Measurements from ENCODE around the gene VEGFB.
"Not testable (repeated sequence)": the region's sequence is repeated elsewhere in the genome, so short reads cannot be mapped to it uniquely, and the experiment has no call there.

The VEGFB gene

DNA sequence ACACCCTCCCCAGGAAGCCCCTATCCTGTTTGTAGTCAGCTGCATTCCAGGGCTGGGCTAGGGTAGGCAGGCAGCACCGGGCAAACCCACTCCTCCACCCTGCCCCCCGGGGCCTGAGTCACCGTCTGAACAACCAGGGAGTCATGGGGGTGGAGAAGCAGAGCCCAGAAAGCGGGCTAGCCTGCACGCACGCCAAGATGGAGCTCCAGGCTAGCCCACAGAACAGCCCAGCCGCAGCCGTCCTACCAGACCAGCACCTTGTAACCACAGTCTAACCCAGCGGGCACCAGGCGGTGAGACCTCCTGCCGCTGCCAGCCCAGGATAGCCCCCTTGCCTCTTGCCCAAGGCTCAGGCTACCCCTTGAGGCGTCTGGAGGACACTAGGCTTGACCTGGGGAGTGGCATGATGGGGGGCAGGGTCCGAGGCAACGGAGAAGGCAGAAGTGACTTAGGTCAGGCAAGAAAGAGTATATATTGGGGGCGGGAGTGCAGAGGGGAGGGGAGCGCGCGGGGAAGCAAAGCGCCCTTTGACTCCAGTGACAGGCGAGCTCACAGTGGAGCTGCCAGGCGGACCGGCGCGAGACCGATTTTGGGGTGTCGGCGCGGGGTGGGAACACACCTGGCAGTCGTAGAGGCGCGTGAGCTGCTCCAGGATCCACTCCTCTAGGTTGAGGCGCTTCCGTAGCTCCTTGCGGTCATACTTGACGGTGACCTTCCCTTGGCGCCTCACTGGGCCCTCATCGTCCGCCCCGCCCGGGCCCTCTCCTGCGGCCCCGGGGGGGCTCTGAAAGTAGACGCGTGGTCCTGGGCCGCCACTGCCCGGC is 11.6 kb downstream of the VEGFB start:
- in situ Hi-C loops (cut with MboI; ENCODE audit: low sequenced_read_pairs): no loop called here

DNA sequence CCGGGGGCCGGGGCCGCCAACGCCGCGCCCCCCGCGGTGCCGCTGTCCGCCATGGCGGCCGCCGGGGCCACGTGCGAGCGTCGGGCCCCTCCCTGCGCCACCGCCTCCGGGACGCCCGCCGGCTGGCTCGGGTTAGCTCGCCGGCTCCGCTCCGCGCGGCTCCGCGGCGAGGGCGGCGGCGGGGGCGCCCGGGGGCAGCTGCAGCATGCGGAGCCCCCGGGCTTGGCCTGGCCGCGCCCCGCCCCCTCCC is 12.2 kb downstream of the VEGFB start:
- in situ Hi-C loops (cut with MboI; ENCODE audit: low sequenced_read_pairs): not testable (repeated sequence)

DNA sequence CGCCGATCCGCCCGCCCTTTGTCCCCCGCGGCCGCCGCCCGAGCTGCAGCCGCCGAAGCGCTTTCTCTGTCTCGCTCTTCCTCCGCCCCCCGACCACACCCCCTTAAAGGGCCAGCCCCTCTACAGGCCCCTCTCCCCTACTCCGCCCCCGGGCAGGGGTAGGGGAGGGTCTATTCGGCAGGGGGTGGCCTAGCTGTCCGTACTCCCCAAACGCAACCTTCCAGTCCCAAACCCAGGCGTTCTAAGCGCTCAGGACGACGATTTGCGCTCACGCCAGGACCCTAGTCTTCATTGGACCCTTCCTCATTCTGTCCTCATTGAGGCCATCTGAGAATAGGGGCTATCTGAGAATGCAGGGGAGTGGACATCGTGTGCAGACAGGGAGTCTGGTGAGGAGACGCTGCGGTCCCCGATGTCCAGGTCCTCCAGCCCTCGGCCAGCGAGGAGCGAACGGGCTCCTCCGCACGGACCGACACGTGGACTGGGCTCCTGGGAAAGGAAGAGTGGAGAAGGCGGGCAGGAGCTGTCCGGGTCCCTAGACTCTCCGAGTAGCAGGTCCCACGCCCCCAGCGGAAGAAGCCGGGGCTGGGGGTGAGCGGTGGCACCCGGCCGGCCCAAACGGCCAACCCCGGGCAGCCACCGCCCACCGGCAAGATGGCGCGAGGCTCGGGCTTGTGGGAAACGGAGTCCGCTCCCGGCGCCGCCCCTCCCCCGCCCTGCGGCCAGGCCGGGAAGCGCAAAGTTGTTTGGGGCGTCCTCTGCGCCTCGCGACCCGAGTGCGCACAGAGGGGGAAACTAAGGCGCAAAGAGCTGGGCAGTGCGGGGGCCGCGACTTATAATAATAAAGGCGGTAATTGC is 12.7 kb downstream of the VEGFB start, which contains the start of gene PPP1R14B:
PPP1R14B (minus strand) TSS at position 73 of the 858 bp plus-strand sequence. CDS start 270 bp downstream, outside the sequence.
- in situ Hi-C loops (cut with MboI; ENCODE audit: low sequenced_read_pairs): no loop called here

DNA sequence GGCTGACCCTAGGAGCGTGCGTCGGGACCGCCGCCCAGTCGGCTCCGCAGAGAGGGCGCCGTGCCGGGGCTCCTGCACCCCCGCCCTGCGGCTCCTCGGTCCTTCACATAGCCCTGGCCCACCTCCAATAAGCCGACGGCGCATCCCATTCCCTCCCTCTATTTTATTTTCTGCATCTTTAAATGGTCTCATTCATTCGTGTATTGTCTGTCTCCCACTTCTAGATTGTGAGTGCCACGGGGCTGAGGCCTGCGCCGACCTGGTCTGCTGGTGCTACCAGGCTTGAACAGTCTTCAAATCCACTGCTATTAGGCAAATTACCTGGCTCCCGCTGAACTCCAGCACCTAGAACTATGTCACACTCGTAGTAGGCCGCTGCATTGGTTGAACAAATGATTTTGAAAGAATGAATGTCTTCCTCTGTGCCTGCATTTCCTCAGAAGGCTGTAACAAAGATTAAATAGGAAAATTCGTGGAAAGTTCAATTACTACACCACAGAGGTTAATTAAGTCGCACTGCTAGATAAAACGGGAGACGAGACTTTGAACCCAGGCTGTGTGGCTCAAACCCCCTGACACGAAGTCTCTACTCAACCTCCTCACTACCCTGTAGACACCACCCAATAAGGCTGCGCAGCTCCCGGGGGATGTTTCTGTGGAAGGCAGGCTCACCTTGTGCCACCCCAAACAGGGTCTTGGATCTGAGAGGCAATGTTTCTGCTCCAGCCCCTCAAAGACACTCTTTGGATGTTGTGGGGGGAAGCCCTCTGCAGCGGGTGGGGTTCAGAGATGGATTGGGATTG is 13.5 kb downstream of the VEGFB start:
- in situ Hi-C loops (cut with MboI; ENCODE audit: low sequenced_read_pairs): no loop called here

DNA sequence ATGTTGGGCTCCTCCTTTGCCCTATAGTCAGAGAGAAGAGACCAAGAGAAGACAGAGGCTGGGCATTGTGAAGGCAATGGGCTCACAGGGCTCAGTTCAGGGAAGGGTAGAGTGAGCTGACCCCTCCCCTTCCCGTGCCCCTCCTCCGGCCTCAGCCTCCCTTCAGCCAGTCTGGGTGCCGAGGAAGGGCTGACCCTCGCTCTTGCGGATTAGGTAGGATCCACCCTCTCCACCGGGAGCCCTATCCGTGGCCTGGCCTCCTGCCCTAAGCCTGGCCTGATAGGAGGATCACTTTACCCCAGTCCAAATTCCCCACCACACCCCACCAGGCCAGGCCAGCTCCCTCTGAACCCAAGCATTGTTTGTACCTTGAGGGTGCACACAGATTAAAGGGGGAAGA is 14.2 kb downstream of the VEGFB start:
- in situ Hi-C loops (cut with MboI; ENCODE audit: low sequenced_read_pairs): no loop called here

DNA sequence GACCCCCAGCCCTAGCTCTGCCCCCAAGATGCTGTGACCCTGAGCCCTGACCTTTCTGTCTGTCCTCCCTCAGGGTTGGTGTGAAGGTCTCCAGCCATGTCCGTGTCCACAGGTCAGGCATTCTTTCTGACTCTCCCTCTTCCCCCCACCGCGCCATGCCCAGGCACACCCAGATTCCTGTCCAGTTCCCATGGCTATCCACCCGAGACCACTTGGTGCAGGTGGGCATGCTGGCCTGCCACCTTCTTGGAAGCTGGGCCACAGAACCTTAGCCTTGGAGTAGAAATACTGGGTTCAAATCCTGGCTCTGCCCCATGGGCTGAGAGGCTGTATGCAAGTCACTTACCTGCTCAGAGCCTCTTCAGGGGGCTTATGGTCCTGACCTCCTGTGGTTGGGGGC is 14.7 kb downstream of the VEGFB start:
- in situ Hi-C loops (cut with MboI; ENCODE audit: low sequenced_read_pairs): no loop called here

DNA sequence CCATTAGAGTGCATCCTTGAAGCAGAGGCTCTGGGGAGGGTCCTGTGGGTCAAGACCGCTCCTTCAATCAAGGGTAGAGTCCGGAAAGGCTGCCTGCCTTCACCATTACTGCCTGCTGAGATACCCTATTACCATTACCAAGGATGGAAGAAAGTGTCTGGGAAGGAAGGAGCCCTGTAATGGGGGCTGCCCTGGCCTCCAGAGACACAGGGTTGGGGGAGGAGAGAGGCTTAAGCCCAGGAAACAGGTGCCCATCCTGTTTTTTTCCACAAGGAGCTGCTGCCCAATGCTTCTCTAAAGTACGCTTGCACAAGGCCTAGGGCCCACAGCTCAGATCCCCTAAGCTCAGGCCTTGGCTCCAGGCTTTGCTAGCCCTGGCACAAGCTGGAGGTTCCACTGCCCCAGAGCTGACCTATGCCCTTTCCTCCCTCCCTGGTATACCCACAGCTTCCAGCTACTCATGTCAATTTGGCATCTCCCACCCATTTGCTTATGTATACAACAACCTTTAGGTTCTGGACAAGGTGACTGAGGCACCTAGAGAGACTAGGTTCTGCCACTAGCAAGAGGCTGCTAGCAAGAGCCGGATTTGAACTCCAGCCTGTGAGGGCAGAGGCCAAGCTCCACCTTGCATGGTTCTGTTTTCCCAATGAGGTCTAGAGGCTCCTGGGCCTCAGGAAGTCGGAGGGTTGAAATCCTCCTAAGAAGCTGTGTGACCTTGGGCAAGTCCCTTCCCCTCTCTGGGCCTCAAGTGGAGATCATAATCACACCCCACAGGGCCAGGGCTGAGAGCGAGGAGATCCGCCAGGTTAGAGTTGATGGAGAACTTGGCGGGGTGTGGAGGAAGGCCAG is 15.4 kb downstream of the VEGFB start:
- in situ Hi-C loops (cut with MboI; ENCODE audit: low sequenced_read_pairs): no loop called here

DNA sequence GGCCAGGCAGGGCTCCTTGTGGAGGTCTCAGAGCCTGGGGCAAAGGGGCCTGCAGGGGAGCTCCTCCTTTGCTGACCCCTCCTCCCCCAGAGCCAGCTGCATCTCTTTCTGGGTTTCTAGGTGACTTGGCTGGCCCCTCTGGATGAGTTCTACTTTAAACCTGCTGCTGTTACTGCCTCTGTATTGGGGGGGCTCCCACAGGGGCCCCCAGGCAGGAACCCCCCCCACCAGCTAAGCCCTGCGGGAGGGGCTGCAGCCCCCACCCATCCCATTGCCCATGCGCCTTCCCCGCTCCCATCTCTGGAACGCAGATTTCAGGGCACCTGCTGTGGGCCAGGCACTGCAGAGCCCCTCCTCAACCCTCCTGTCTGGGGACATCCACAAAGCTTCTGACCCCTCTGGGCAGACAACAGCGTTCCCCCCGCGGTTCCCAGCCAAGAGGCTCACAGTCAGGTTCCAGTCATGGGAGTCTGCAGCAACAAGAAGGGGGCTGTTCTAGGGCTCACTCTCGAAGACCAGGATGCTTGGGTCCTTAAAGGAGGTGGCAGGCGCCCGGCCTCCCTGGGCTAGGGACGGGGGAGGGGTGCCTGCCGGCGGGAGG is 16.1 kb downstream of the VEGFB start:
- in situ Hi-C loops (cut with MboI; ENCODE audit: low sequenced_read_pairs): no loop called here

DNA sequence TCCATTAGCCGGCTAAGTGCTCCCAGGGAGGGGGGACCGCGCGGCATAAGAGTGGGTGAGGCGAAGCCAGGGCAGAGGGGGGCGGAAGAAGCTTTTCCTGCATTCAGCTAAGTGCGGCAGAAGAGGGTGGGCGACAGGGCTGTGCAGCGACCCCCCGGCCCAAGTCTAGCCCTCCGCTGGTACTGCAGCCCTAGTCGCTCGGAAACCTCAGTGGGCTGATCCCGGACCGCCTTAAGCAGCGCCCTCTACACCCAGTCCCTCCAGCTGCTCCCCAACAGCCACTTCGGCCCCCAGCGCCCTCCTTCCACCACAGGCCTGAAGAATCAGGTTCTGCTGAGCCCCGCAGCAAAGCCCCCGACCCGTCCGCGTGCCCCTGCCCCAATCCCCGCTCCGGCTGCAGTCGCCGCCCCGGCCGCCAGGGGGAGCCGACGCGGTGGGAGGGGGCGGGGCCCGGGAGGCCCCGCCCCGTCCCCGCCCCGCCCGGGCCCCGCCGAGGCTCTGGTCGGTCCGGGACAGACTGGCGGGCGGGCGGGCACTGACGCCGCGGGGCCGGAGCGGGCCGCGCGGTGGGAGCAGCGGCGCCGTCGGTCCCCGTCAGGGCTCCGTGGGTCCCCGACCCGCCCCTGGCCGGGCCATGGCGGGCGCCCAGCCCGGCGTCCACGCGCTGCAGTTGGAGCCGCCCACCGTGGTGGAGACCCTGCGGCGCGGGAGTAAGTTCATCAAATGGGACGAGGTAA is 16.8 kb downstream of the VEGFB start, which contains the start of gene PLCB3:
PLCB3 (plus strand) TSS at position 515 of the 737 bp plus-strand sequence; CDS start at position 635, 120 bp downstream.
- in situ Hi-C loops (cut with MboI; ENCODE audit: low sequenced_read_pairs): no loop called here

DNA sequence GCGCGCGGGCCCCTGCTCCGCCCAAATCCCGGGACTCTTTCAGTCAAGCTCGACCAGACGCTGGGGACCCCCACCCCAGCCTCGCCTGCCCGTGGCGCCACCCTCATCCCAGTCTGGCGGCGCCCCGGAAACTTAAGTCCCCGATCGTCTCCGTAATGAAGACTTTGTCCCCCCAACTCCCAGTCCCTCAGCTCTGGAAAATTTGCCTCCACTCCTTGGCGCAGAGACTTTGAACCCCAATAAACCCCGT is 17.3 kb downstream of the VEGFB start:
- in situ Hi-C loops (cut with MboI; ENCODE audit: low sequenced_read_pairs): no loop called here

DNA sequence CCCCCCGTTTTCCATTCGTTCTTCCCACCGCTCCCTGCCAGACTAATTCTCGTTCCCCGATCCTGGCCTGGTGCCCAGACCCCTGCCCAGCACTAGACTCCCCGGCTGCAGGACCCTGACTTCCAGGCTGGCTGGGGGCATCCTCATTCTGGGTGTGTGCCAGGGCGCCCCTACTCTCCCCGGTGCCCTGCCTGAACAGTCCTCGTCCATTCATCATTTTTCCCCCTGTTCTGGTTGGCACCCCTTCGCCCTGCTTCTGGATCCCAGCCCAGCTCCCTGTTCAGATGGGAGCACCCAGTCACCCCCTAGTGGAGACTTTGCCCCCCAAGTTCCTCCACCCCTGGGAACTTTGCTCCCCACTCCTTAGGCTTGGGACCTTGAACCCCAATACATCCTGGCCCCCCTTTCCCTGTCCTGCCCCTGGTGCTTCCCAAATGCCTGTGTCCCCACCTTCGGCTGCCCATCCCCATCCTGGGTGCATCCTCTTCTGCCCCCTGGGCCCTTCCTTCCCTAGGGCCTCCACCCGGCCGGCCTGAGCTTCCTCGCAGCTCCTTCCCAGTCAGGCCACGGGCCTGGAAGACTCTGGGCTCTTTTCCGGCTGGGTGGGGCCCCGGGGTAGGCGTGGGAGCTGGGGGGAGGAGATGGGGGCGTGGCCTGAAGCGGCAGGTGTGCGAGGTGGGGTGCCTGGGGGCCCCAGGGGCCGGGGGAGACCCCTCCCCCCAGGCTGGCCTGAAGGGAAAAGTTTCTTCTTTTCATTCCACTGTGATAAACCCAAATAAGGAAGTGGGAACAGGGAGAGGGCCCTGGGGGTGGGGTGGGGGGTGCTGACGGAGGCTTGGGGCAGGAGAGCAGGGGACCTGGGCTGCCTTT is 17.9 kb downstream of the VEGFB start:
- in situ Hi-C loops (cut with MboI; ENCODE audit: low sequenced_read_pairs): no loop called here

DNA sequence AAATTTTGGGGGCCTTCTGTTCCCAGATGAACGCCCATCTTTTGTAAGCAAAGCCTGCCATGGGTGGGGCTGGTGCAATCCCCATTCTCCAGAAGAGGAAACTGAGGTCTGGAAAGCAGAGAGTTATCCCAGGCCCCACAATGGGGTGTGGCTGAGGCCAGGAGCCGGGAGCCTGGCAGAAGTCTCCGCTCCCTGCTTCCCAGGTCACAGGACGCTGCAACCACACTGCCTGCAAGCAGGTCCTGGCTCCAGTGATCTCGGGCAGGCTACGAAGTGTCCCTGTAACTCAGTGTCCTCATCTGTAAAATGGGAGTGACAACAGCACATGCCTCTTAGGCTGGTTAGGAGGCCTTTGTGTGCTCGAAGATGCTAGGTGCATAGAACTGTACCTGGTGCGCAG is 18.7 kb downstream of the VEGFB start:
- in situ Hi-C loops (cut with MboI; ENCODE audit: low sequenced_read_pairs): no loop called here

DNA sequence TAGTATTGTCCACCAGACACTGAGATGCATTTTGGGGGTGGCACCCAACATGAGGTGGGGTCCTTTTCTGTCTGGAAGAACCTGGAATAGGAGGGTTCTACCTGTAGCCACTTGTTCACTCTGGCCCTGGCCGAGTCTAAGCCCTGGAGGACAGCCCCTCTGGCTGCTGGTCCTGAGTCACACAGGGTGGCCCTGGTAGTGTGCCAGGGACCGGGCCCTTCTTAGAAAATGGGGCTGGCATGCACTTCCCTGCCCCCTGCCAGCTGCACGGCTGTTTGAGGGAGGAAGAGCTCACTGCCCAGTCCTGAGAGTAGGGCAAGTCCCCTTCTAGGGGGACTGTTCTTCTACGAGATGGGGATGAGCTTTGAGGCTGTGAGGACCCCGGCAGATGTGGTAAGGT is 19.1 kb downstream of the VEGFB start:
- in situ Hi-C loops (cut with MboI; ENCODE audit: low sequenced_read_pairs): no loop called here

DNA sequence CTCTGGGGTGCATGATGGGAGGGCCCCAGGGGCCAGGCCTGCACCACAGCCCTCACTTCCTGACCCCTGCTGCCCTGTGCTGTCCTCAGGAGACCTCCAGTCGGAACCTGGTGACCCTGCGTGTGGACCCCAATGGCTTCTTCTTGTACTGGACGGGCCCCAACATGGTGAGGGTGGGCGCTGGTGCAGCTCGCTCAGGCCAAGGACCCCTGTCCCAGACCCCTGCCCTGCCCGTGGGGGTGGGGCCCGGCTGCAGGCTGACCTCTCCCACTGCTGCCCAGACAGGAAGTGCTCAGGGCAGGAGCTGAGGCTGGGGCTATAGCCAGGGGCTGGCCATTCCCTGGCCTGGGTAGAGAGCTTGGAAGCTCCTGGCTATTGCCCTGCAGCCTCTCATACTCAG is 19.9 kb downstream of the VEGFB start:
- in situ Hi-C loops (cut with MboI; ENCODE audit: low sequenced_read_pairs): no loop called here

DNA sequence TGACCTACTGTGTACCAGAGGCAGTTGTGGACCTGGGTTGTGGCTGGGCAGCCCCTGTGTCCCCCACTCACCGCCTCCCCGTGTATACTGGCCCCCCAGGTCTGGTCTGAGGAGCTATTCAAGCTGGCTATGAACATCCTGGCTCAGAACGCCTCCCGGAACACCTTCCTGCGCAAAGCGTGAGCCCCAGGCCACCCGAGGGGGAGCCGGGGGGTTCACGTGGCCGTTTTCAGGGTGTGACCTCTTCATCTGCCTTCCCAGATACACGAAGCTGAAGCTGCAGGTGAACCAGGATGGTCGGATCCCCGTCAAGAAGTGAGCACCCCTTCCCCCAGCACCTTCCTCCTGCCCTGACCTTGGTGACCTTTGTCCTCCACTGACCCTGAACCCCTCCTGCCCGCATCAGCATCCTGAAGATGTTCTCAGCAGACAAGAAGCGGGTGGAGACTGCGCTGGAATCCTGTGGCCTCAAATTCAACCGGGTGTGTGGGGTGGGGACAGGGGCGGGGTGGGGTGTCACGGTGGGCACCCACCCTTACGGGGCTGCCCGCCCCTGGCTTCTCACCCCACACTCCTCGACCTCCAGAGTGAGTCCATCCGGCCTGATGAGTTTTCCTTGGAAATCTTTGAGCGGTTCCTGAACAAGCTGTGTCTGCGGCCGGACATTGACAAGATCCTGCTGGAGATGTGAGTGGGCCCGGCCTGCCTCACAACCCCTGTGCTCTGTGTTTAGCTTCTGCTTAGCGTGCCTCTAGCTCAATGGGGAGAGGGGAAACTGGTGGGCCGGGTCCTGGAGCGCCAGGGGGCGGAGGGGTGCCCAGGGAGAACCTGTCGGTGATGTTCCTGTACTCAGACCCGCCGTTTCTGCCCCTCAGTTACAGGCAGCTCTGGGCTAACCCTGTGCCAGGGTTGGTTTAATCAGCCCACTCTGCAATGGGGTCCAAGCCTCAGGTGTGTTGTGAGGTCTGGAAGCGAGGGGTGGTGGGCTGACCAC is 21.0 kb downstream of the VEGFB start:
- in situ Hi-C loops (cut with MboI; ENCODE audit: low sequenced_read_pairs): no loop called here

DNA sequence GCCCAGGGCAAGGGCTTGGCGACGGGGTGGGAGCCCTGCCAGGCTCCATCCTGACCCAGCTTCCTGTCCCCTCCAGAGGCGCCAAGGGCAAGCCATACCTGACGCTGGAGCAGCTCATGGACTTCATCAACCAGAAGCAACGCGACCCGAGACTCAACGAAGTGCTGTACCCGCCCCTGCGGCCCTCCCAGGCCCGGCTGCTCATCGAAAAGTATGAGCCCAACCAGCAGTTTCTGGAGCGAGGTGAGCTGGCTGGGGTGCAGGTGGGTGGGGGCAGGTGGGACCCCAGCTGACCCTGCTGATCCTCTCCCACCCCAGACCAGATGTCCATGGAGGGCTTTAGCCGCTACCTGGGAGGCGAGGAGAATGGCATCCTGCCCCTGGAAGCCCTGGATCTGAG is 21.9 kb downstream of the VEGFB start:
- in situ Hi-C loops (cut with MboI; ENCODE audit: low sequenced_read_pairs): no loop called here

DNA sequence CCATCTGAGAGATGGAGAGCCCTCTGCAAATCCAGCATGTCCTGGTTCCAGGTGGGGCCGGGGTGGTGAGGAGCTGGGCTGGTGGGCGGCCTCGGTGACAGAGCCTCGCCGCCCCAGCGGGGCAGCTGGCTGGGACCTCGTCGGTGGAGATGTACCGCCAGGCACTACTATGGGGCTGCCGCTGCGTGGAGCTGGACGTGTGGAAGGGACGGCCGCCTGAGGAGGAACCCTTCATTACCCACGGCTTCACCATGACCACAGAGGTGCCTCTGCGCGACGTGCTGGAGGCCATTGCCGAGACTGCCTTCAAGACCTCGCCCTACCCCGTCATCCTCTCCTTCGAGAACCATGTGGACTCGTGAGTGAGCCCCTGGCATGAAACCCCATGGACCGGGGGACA is 24.0 kb downstream of the VEGFB start:
- in situ Hi-C loops (cut with MboI; ENCODE audit: low sequenced_read_pairs): no loop called here
